Measurements from ENCODE around the gene NRM.

GRCh38 chr6:30738532-30738931 lies 47.7 kb upstream of the NRM start:
- TF ChIP-seq CTCF (IDR thresholded peaks at IDR 0.05; ENCODE audit: insufficient read depth, low read length, poor library complexity, severe bottlenecking): no peak
- no peak for TF ChIP-seq EZH2phosphoT487 (conservative IDR thresholded peaks at IDR 0.05; ENCODE audit: low read length)

Data from SU-DHL-6 (cell line).